Activated naive CD4-positive, alpha-beta T cell treated with anti-CD3 and anti-CD28 coated beads, Interleukin-2, amount 50 U/mL, for 24 hours (primary cell): ENCODE measurements around the gene LMTK3.

Source experiments
- H3K27ac Mint-ChIP-seq: one replicate; pipeline ENCODE4 v1.8.0; 2021; ENCODE audit warnings: mild to moderate bottlenecking, mixed read lengths
- H3K27me3 Mint-ChIP-seq: one replicate; pipeline ENCODE4 v1.8.0; 2021; ENCODE audit warnings: mixed read lengths
- H3K36me3 Mint-ChIP-seq: one replicate; pipeline ENCODE4 v1.8.0; 2021; ENCODE audit warnings: mixed read lengths
- H3K4me1 Mint-ChIP-seq: one replicate; pipeline ENCODE4 v1.8.0; 2021; ENCODE audit warnings: mixed read lengths
- H3K4me3 Mint-ChIP-seq: one replicate; pipeline ENCODE4 v1.8.0; 2021; ENCODE audit warnings: mild to moderate bottlenecking, mixed read lengths
- H3K9me3 Mint-ChIP-seq: one replicate; pipeline ENCODE4 v1.8.0; 2021; ENCODE audit warnings: mixed read lengths

Gene LMTK3

DNA sequence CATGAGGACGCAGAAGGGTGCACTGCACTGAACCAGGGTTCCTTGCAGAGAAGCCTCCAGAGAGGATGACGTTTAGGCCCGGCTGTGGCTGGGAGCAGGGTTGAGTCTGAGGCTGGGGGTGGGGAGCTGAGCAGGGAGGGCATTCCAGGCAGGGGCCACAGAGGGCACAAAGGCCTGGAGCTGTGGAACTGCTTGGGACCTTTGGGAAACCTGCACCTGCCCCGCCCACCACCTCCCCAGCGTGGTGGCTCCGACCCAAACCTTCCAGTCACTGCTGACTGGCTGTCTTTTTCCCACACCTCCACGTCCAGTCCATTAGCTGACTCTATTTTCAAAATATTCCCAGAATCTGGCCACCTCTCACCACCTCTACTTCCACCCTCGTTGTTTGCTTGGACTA is 4.9 kb upstream of the LMTK3 start:
- no peaks in the 10 kb centered on the region for H3K36me3 Mint-ChIP-seq
- no peaks in the 10 kb centered on the region for H3K27me3 Mint-ChIP-seq
- H3K4me3 Mint-ChIP-seq, result no peak overlapping the region
- H3K9me3 Mint-ChIP-seq, result no peaks in the 10 kb centered on the region
- H3K4me1 Mint-ChIP-seq, result peaks cover 5% of the 10 kb centered on the region
- H3K27ac Mint-ChIP-seq, result no peak overlapping the region

DNA sequence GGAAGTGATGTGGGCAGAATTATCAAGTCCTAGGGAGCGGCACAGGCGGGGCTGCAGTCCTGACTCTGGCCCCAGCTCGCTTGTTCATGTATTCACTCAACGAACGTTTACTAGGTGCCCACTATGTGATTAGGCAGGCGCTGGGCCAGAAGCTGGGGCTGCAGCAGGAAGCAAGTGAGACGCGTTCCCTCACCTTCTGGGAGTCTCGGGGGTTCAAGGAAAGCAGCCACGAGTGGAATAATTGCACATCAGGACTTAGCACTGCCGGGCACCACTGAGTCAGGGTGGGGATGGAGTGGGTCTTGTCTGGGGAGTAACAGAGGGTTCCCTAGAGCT is 2.5 kb upstream of the LMTK3 start:
- Mint-ChIP-seq H3K9me3 (no peaks in the 10 kb centered on the region), H3K27ac (no peak overlapping the region)

GRCh38 chr19:48513289-48514122 is 1.9 kb upstream of the LMTK3 start:
- Mint-ChIP-seq H3K27ac (peak overlapping the region; percentile 3), H3K36me3 (no peaks in the 10 kb centered on the region), H3K9me3 (no peaks in the 10 kb centered on the region), H3K27me3 (no peaks in the 10 kb centered on the region), H3K4me1 (peaks cover 13% of the 10 kb centered on the region), H3K4me3 (no peak overlapping the region)

More for the DNA sequence above, 2.5 kb upstream of the LMTK3 start:
- Mint-ChIP-seq H3K27me3 (no peaks in the 10 kb centered on the region), H3K4me1 (peaks cover 13% of the 10 kb centered on the region), H3K4me3 (no peak overlapping the region), H3K36me3 (no peaks in the 10 kb centered on the region)

DNA sequence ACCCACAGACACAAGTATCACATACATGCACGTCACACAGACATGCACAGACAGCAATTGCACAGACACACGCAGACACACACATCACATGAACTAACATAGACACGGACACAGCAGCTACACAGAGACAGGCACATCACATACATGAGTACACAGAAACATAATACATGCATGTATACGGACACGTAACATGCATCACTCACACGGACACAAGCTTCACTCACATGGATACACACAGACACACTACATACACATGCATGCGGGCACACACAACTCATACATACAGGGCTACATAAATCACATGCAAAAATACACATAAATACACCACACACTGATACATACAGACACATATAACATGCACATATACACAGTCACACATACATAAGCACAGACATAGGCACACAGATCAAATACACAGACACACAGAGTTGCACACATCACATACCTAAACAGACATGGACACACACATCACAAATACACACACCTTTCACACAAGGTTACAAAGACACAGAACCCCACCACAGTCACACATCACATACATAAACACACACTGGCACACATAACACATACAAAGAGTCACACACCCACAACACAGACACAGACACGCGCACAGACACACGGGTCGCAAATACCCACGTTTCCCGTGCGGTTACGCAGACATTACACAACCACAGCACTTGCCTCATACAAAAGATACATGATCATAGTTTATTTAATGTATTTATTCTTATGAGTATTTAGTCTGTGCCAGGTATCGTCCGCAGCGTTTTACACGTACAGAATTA is 1.1 kb upstream of the LMTK3 start:
- no peak overlapping the region for H3K27ac Mint-ChIP-seq
- H3K4me3 Mint-ChIP-seq, result no peak overlapping the region
- no peaks in the 10 kb centered on the region for H3K9me3 Mint-ChIP-seq
- no peaks in the 10 kb centered on the region for H3K27me3 Mint-ChIP-seq
- peaks cover 13% of the 10 kb centered on the region for H3K4me1 Mint-ChIP-seq
- no peaks in the 10 kb centered on the region for H3K36me3 Mint-ChIP-seq

GRCh38 chr19:48511321-48511731 is 309 bp downstream of the LMTK3 start:
- Mint-ChIP-seq H3K27me3 (no peaks in the 10 kb centered on the region), H3K36me3 (no peaks in the 10 kb centered on the region), H3K27ac (no peak overlapping the region), H3K4me3 (peak overlapping the region; percentile 85), H3K9me3 (no peaks in the 10 kb centered on the region), H3K4me1 (peaks cover 13% of the 10 kb centered on the region)

- no peaks in the 10 kb centered on the region for H3K36me3 Mint-ChIP-seq
- no peaks in the 10 kb centered on the region for H3K27me3 Mint-ChIP-seq
- H3K4me1 Mint-ChIP-seq, result peaks cover 13% of the 10 kb centered on the region
- no peaks in the 10 kb centered on the region for H3K9me3 Mint-ChIP-seq
- peak overlapping the region; percentile 85 for H3K4me3 Mint-ChIP-seq
- H3K27ac Mint-ChIP-seq, result peak overlapping the region; percentile 60
Observed at GRCh38 chr19:48510421-48511268, 990 bp downstream of the LMTK3 start.

DNA sequence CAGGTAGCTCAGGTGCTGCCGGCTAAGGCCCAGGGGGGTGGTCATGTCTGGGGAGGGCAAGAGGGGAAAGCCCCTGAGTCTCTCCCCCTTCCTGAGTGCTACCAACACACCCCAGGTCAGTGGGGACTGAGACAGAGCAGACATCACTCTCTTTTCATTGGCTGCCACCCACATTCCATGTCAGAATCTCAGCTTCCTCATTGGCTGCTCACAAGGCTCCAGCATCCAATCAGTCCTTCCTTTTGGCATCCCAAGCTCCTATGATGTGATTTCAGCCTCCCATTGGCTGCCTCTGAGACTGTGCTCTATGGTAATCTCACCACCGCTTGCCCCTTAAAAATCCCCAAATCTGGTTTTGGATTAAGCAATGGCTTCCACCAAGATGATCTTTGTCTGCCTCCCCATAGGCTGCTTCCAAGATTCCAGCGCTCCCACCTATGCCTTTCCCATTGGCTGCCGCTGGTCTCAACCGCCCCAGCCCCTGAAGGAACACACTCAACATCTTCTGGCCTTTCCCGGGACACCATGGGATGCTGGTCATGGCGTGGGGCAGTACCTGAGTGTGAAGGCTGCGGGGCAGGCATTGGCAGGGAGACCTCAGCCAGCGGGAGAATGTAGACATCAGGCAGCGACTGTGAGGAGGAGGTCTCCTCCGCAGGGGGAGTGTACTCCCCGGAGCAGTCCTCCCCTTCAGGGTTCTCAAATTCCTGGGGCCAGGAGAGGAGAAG is 2.0 kb downstream of the LMTK3 start:
- H3K9me3 Mint-ChIP-seq, result no peaks in the 10 kb centered on the region
- no peak overlapping the region for H3K4me3 Mint-ChIP-seq
- H3K36me3 Mint-ChIP-seq, result no peaks in the 10 kb centered on the region
- no peaks in the 10 kb centered on the region for H3K27me3 Mint-ChIP-seq
- peaks cover 13% of the 10 kb centered on the region for H3K4me1 Mint-ChIP-seq
- H3K27ac Mint-ChIP-seq, result peak overlapping the region; percentile 17

DNA sequence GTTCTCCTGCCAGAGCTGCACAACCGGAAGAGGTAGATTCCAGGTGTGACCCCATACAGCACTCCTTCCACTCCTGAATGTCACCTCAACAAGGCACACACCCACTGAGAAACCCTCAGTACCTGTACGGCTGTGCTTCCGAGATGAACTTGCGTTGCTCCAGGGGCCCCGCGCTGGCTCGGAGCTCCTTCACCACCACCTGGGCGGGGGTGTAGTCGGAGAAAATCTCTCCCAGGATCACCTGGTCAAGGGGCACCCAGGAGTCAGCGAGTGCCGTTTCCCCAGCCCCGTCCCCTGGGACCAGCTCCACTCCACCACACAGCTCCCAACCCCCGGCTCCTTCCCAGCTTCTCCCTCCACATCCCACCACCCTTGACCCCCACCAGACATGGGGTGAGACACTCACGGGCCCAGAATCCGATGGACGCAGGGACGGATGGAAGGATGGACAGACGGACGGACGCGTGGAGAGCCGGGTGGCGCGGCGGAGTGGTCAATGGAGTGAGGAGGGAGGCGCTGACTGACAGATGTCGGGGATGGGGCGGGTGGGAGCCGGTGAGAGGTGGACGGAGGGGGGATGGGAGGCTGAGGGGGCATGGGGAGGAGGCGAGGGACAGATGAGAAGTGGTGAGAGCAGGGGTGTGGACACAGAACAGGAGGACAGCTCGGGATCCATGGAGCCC is 2.8 kb downstream of the LMTK3 start:
- H3K36me3 Mint-ChIP-seq, result no peaks in the 10 kb centered on the region
- H3K9me3 Mint-ChIP-seq, result no peaks in the 10 kb centered on the region
- H3K27me3 Mint-ChIP-seq, result no peaks in the 10 kb centered on the region
- H3K27ac Mint-ChIP-seq, result no peak overlapping the region
- no peak overlapping the region for H3K4me3 Mint-ChIP-seq
- peaks cover 10% of the 10 kb centered on the region for H3K4me1 Mint-ChIP-seq

GRCh38 chr19:48507911-48508439 is 3.7 kb downstream of the LMTK3 start:
- no peaks in the 10 kb centered on the region for H3K27me3 Mint-ChIP-seq
- H3K4me3 Mint-ChIP-seq, result no peak overlapping the region
- peak overlapping the region; percentile 36 for H3K27ac Mint-ChIP-seq
- no peaks in the 10 kb centered on the region for H3K9me3 Mint-ChIP-seq
- no peaks in the 10 kb centered on the region for H3K36me3 Mint-ChIP-seq
- peaks cover 8% of the 10 kb centered on the region for H3K4me1 Mint-ChIP-seq

DNA sequence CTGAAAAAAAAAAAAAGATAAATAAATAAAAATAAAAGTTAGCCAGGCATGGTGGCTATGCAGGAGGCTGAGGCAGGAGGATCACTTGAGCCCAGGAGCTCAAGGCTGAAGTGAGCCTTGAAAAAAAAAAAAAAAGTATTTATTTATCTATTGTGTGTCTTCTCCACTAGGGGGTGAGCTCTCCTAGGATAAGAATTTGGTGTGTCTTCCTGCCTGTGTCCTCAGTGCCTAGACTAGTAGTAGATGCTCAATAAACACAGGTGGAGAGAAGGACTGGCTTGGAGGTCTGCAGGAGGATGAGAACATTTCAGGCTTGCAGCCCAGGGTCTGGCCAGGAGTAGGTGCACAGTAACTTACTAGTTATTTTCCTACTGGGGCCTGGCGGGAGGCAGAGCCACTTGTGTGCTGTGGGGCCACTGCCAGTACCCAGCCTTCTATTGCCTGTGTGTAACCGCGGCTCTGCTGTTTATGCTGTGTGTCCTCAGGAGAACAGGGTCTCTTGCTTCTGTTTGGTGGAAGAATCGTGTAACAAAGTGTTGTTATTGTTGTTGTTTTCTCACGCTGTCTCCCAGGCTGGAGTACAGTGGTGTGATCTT is 5.4 kb downstream of the LMTK3 start:
- Mint-ChIP-seq H3K4me3 (no peak overlapping the region), H3K9me3 (no peaks in the 10 kb centered on the region), H3K27ac (no peak overlapping the region), H3K36me3 (no peaks in the 10 kb centered on the region), H3K27me3 (no peaks in the 10 kb centered on the region), H3K4me1 (peaks cover 13% of the 10 kb centered on the region)

DNA sequence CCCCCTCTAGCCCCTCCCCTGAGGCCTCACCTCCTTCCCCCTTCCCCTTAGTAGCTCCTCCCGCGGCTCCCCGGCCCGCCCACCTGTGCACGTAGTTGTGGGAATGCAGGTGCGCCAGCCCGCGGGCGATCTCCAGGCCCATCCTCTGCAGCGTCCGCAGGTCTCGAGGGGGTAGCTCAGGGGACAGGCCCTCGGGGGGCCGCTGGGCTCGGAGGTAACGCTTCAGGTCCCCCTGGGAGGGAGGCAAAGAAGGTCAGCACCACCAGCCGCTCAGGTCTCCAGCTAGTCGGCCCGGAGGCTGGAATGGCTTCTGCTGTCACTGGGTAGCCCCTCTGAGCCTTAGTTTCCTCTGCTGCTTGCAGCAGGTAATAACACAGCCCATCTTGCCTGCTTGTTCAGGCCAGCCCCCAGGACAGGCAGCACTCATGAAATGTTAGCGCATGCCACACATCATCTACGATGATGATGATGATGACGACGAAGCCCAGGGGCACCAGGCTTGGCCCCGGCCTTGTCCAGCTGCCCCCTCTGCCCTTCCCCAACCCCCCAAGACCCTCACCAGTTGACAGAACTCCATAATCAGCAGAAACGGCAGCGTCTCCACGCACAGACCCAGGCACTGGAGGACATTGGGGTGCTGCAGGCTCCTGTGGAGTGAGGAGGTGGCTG is 9.2 kb downstream of the LMTK3 start:
- Mint-ChIP-seq H3K4me3 (no peak overlapping the region), H3K36me3 (no peaks in the 10 kb centered on the region), H3K4me1 (peaks cover 15% of the 10 kb centered on the region), H3K27ac (no peak overlapping the region), H3K27me3 (peaks cover 2% of the 10 kb centered on the region), H3K9me3 (no peaks in the 10 kb centered on the region)

- peak overlapping the region; percentile 51 for H3K27ac Mint-ChIP-seq
- H3K36me3 Mint-ChIP-seq, result no peaks in the 10 kb centered on the region
- peaks cover 15% of the 10 kb centered on the region for H3K4me1 Mint-ChIP-seq
- H3K9me3 Mint-ChIP-seq, result no peaks in the 10 kb centered on the region
- H3K4me3 Mint-ChIP-seq, result peak overlapping the region; percentile 62
- H3K27me3 Mint-ChIP-seq, result peaks cover 2% of the 10 kb centered on the region
Observed at GRCh38 chr19:48501494-48502349, 9.9 kb downstream of the LMTK3 start.
